PC-3 (cell line): ENCODE results near the gene CA4. TPM values are rescaled to one million over a fixed set of nuclear protein-coding genes. Genes with fewer than 3 reads are reported as not detected.
"Not testable (repeated sequence)": the region's sequence is repeated elsewhere in the genome, so short reads cannot be mapped to it uniquely, and the experiment has no call there.

ENCODE experiments used
- ATAC-seq: fragments of 200-7000 bp; cut with Tn5 transposase; 2 replicates; pipeline ENCODE4 v1.9.1; 2020; ENCODE audit warnings: mild to moderate bottlenecking, moderate library complexity
- BruUV-seq: library from RNA; stranded (reverse); fragments of 400-500 nt; replicated peaks from 2 replicates; lab custom pipeline; 2021; lab: Mats Ljungman, UMichigan
- CTCF ChIA-PET: fragments of 300-600 bp; sonication (Branson Sonifier 250); formaldehyde crosslinking; loops from one replicate; lab custom pipeline; 2022; ENCODE audit warnings: antibody characterized with exemption; lab: Charles Lee
- POLR2A ChIA-PET: fragments of 300-600 bp; sonication (Branson Sonifier 250); formaldehyde crosslinking; loops from one replicate; lab custom pipeline; 2022; ENCODE audit warnings: antibody characterized with exemption; ENCODE audit not compliant: unreplicated experiment; lab: Charles Lee
- DNase-seq: peaks from one replicate; pipeline ENCODE4 v3.0.0-alpha.2; 2015
- H2AFZ ChIP-seq: fragments of 300-600 bp; sonication (generic); 2 replicates; pipeline ENCODE4 v1.6.0; 2016; ENCODE audit warnings: antibody characterized with exemption, low read length
- H3F3A ChIP-seq: fragments of 300-600 bp; sonication (generic); one replicate; pipeline ENCODE4 v1.6.0; 2017; ENCODE audit warnings: antibody characterized with exemption, low read length, control low read depth, mild to moderate bottlenecking; ENCODE audit not compliant: unreplicated experiment
- H3K27ac ChIP-seq: fragments of 300-600 bp; sonication (generic); 2 replicates; pipeline ENCODE4 v1.5.1; 2016; ENCODE audit warnings: mild to moderate bottlenecking, low read length
- H3K27me3 ChIP-seq: fragments of 300-600 bp; sonication (generic); 2 replicates; pipeline ENCODE4 v1.6.1; 2016; ENCODE audit warnings: low read length, mixed read lengths
- H3K36me3 ChIP-seq: fragments of 300-600 bp; sonication (generic); 2 replicates; pipeline ENCODE4 v1.6.1; 2016; ENCODE audit warnings: low read depth, mixed run types, low read length, mixed read lengths
- H3K4me1 ChIP-seq: fragments of 300-600 bp; sonication (generic); 2 replicates; pipeline ENCODE4 v1.5.1; 2016; ENCODE audit warnings: low read length; ENCODE audit not compliant: insufficient read depth
- H3K4me2 ChIP-seq: fragments of 300-600 bp; sonication (generic); 2 replicates; pipeline ENCODE4 v1.6.0; 2016; ENCODE audit warnings: low read length
- H3K4me3 ChIP-seq: fragments of 300-600 bp; sonication (generic); 2 replicates; pipeline ENCODE4 v1.5.1; 2016; ENCODE audit warnings: mild to moderate bottlenecking, low read length, mixed read lengths
- H3K79me2 ChIP-seq: fragments of 300-600 bp; sonication (generic); 2 replicates; pipeline ENCODE4 v1.6.1; 2017; ENCODE audit warnings: low read length, mixed read lengths
- H3K9ac ChIP-seq: fragments of 300-600 bp; sonication (generic); 2 replicates; pipeline ENCODE4 v1.6.0; 2016; ENCODE audit warnings: mild to moderate bottlenecking, low read length
- H3K9me2 ChIP-seq: fragments of 300-600 bp; sonication (generic); replicated peaks from 2 replicates; pipeline ENCODE4 v1.6.1; 2016; ENCODE audit warnings: mixed run types, low read length, mixed read lengths
- H3K9me3 ChIP-seq: fragments of 300-600 bp; sonication (generic); 2 replicates; pipeline ENCODE4 v1.6.1; 2016; ENCODE audit warnings: low read length, mixed read lengths
- H4K20me1 ChIP-seq: fragments of 300-600 bp; sonication (generic); 2 replicates; pipeline ENCODE4 v1.6.1; 2016; ENCODE audit warnings: low read length, mixed read lengths
- EZH2 ChIP-seq: fragments of 300-600 bp; sonication (generic); IDR thresholded peaks from one replicate; pipeline ENCODE4 v1.6.1; 2017; ENCODE audit warnings: antibody characterized with exemption, mild to moderate bottlenecking, low read length; ENCODE audit not compliant: unreplicated experiment
- EZH2phosphoT487 ChIP-seq: fragments of 300-600 bp; sonication (generic); IDR thresholded peaks from 2 replicates; pipeline ENCODE4 v1.6.1; 2018; ENCODE audit warnings: mild to moderate bottlenecking, antibody characterized with exemption, low read length, borderline replicate concordance
- intact Hi-C: fragments of 100-400 bp; cut with micrococcal nuclease; formaldehyde crosslinking; loops from 2 replicates; pipeline ENCODE4 v1.9.0; 2023
- total RNA-seq: library from RNA; depleted of rRNA; stranded (reverse); fragments of >200 nt; gene quantifications from 2 replicates; pipeline ENCODE4 v1.2.3, GENCODE V29; 2014
- TF ChIP-seq, protein P1 (sequence below): fragments of 300-600 bp; sonication (generic); conservative IDR thresholded peaks from 2 replicates; pipeline ENCODE4 v1.5.1; 2017; ENCODE audit warnings: antibody characterized with exemption, low read depth, mild to moderate bottlenecking, low read length

The CA4 gene
- total RNA-seq, 1 experiment from 2014 or later, result not detected

DNA sequence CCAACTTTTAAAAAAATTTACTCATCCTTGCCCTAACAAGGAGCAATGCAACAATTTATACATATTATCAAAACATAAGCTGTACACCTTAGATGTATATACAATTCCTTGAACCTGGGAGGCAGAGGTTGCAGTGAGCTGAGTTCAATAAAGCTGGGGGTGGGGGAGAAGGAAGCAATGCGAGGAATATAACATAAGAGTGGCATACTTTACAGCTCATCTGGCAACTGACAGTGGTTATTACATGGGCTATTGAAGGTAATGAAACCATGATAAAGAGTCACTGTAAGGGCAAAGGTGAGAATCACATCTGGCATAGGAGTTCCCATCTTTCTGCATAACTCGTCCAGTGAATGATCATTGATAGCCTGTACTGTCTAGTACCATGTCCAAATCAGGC lies 43.7 kb downstream of the CA4 start:
- Histone ChIP-seq H3K4me2 (no peak overlapping the region), H3K27me3 (no peaks in the 10 kb centered on the region), H2AFZ (no peak overlapping the region), H3F3A (no peaks in the 10 kb centered on the region), H3K9me3 (no peaks in the 10 kb centered on the region), H3K4me3 (no peak overlapping the region), H3K79me2 (no peaks in the 10 kb centered on the region), H3K27ac (no peak overlapping the region), H3K36me3 (peaks cover 14% of the 10 kb centered on the region), H3K9ac (no peak overlapping the region), H3K9me2 (no peaks in the 10 kb centered on the region), H4K20me1 (no peaks in the 10 kb centered on the region), H3K4me1 (no peaks in the 10 kb centered on the region)
- DNase-seq (no peak), ATAC-seq (no peak)
- BruUV-seq, result no TSS peak
- POLR2A ChIA-PET, result no interaction called here
- CTCF ChIA-PET, result interaction anchor here (1.0 kb wide), 1 partner anchor 51 kb away, joined by 8 read pairs; no protein-coding TSS in a partner anchor
- intact Hi-C loops, result no loop called here
- TF ChIP-seq, protein P1, sequence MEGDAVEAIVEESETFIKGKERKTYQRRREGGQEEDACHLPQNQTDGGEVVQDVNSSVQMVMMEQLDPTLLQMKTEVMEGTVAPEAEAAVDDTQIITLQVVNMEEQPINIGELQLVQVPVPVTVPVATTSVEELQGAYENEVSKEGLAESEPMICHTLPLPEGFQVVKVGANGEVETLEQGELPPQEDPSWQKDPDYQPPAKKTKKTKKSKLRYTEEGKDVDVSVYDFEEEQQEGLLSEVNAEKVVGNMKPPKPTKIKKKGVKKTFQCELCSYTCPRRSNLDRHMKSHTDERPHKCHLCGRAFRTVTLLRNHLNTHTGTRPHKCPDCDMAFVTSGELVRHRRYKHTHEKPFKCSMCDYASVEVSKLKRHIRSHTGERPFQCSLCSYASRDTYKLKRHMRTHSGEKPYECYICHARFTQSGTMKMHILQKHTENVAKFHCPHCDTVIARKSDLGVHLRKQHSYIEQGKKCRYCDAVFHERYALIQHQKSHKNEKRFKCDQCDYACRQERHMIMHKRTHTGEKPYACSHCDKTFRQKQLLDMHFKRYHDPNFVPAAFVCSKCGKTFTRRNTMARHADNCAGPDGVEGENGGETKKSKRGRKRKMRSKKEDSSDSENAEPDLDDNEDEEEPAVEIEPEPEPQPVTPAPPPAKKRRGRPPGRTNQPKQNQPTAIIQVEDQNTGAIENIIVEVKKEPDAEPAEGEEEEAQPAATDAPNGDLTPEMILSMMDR, result no peak
- no peak for TF ChIP-seq EZH2phosphoT487
- no peak for TF ChIP-seq EZH2

DNA sequence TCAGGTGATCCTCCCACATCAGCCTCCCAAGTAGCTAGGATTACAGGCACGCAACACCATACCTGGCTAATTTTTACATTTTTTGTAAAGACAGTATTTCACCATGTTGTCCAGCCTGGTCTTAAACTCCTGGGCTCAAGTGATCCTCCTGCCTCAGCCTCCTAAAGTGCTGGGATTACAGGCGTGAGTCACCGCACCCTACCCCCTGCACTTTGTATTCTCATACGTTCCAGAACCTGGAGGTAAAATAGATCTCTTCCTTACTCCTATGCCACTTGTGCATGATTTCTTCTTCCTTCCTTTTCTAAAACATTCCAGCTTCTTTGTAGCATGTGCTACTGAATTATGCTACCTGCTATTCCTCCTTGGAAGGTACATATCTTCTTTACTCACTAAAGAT lies 44.4 kb downstream of the CA4 start:
- H3K27ac ChIP-seq, POLR2A ChIA-PET, DNase-seq, H3K4me1 ChIP-seq, BruUV-seq, H3K4me3 ChIP-seq, H3K4me2 ChIP-seq, H3K79me2 ChIP-seq, ATAC-seq, H3K27me3 ChIP-seq, H4K20me1 ChIP-seq, H3K9ac ChIP-seq, H2AFZ ChIP-seq, H3K9me2 ChIP-seq, intact Hi-C loops, H3K9me3 ChIP-seq, H3F3A ChIP-seq, CTCF ChIA-PET: not testable (repeated sequence)
- H3K36me3 ChIP-seq, result peaks cover 14% of the 10 kb centered on the region

DNA sequence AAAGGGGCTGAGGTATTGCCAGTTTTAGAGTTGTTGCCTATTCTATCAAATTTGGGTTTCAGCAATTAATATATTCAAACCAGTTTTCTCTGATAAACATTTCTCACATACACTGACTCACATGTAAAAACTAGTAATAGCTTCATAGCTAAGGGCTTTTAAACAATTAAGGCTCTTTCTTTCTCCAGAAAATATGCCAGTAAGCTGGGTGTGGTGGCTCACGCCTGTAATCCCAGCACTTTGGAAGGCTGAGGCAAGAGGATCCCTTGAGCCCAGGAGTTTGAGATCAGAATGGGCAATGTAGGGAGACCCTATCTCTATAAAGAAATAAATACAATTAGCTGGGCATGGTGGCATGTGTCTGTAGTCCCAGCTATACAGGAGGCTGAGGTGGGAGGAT lies 48.9 kb downstream of the CA4 start:
- BruUV-seq, H3K27me3 ChIP-seq, H3K36me3 ChIP-seq, H3K9ac ChIP-seq, ATAC-seq, H3K4me1 ChIP-seq, H4K20me1 ChIP-seq, H3K9me3 ChIP-seq, H2AFZ ChIP-seq, H3K27ac ChIP-seq, DNase-seq, CTCF ChIA-PET, H3K9me2 ChIP-seq, H3K79me2 ChIP-seq, POLR2A ChIA-PET, H3F3A ChIP-seq, H3K4me2 ChIP-seq, H3K4me3 ChIP-seq, intact Hi-C loops: not testable (repeated sequence)

DNA sequence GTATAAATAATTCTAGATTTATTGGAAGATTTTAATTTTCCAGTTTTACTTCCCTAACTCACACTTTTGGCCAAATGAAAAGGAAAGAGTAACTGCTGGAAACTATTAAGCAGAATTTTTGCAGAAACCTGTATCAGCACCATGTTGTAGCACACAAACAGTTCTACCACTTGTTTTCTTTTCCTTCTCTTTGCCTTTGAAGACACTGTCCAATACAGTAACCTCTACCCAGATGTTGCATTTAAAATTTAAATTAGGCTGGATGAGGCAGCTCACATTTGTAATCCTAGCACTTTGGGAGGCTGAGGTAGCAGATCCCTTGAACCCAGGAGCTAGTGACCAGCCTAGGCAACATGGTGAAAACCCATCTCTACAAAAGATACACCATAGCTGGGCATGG lies 56.0 kb downstream of the CA4 start:
- H3K9me3 ChIP-seq, H3K27ac ChIP-seq, H3K4me1 ChIP-seq, POLR2A ChIA-PET, H3K36me3 ChIP-seq, H4K20me1 ChIP-seq, H3K4me2 ChIP-seq, H3K79me2 ChIP-seq, intact Hi-C loops, DNase-seq, H3K27me3 ChIP-seq, H3F3A ChIP-seq, ATAC-seq, H3K9ac ChIP-seq, H3K9me2 ChIP-seq, CTCF ChIA-PET, H2AFZ ChIP-seq, H3K4me3 ChIP-seq, BruUV-seq: not testable (repeated sequence)

DNA sequence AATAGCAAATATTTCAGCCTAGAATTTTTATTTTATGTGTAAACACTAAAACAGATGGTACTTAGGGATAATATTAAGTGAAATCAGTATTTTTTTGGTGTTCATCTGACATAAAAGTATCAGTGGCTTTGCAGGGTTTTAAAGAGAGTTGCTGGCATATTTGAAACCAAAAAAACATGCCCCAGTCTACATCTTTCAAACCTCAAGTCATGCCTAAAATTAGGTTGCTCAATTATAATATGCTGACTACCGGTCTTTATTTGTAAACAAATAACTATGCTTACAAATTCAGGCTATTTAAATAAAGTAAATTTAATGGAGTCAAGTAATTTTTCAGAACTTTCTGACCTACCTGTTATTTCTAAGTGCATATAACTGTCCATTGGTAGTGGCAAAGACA lies 58.5 kb downstream of the CA4 start:
- H4K20me1 ChIP-seq, intact Hi-C loops, H3K9ac ChIP-seq, H3K4me1 ChIP-seq, H3F3A ChIP-seq, H3K9me2 ChIP-seq, H3K79me2 ChIP-seq, CTCF ChIA-PET, H3K4me3 ChIP-seq, H3K27ac ChIP-seq, DNase-seq, ATAC-seq, H2AFZ ChIP-seq, H3K9me3 ChIP-seq, H3K4me2 ChIP-seq, H3K36me3 ChIP-seq, POLR2A ChIA-PET, H3K27me3 ChIP-seq, BruUV-seq: not testable (repeated sequence)
